HG03342 (cell line): Measurements from ENCODE around the gene NLRX1.
"Not testable (repeated sequence)": the region's sequence is repeated elsewhere in the genome, so short reads cannot be mapped to it uniquely, and the experiment has no call there.

Experiments used
- ATAC-seq: cut with Tn5 transposase; IDR thresholded peaks from one replicate; pipeline ENCODE4 v1.9.1; 2021; ENCODE audit warnings: mild to moderate bottlenecking, moderate library complexity; ENCODE audit not compliant: unreplicated experiment

The NLRX1 gene

DNA sequence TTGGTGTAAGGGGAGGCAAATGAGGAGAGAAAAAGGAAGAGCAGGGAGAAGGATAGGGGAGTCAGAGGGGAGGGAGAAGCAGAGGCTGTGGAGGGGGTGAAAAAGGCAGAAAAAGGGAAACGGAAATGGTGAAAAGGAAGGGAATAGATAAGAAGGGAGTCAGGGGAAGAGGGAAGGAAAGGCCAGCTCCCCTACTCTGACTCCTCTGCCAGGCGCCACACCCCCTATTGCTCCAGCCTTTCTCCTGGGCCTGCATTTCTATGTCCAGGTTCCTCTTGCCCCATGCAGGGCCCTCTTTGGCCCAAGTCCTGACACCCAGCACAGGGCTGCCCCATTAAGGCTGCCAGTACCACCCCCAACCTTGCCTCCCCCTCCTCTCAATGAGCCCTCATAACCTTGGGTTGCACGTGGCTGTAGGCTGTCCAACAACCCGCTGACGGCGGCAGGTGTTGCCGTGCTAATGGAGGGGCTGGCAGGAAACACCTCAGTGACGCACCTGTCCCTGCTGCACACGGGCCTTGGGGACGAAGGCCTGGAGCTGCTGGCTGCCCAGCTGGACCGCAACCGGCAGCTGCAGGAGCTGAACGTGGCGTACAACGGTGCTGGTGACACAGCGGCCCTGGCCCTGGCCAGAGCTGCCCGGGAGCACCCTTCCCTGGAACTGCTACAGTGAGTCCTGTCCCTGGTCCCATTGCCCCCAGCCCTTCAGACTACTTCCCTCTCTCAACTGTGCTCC, 13.3 kb downstream of the NLRX1 start:
- no peak for ATAC-seq

DNA sequence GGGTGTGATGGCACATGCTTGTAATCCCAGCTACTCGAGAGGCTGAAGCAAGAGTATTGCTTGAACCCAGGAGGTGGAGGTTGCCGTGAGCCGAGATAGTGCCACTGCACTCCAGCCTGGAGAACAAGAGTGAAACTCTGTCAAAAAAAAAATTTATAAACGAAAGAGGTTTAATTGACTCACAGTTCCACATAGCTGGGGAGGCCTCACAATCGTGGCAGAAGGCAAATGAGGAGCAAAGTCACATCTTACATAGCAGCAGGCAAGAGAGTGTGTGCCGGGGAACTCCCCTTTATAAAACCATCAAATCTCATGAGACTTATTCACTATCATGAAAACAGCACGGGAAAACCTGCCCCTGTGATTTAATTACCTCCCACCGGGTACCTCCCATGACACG, 15.9 kb downstream of the NLRX1 start:
- ATAC-seq, result not testable (repeated sequence)

DNA sequence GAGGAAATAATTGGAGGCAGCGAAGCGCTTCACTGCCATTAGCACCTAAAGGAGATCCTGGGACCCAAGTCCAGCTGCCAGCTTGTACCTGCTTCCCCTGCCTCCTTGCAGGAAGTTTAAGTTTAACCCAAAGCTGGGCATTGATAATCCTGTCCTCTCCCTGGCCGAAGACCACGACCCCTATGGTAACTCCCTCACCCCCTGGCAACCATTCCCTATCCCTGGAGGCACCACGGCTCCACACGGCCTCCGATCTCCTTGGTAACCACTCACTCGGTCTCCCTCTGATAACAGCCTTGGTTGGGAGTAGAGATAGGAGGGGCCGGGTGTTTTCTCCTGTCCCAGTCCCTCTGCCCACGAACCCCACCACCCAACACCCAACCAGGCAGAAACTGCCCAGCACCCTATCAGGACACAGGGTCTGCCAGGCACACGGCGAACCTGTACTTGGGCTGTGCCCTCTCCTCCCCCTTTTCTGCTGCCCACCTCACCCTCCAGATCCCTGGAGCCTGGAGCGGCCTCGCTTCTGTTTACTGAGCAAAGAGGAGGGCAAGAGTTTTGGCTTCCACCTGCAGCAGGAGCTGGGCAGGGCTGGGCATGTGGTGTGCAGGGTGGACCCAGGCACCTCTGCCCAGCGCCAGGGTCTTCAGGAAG, 17.6 kb downstream of the NLRX1 start:
- no peak for ATAC-seq

DNA sequence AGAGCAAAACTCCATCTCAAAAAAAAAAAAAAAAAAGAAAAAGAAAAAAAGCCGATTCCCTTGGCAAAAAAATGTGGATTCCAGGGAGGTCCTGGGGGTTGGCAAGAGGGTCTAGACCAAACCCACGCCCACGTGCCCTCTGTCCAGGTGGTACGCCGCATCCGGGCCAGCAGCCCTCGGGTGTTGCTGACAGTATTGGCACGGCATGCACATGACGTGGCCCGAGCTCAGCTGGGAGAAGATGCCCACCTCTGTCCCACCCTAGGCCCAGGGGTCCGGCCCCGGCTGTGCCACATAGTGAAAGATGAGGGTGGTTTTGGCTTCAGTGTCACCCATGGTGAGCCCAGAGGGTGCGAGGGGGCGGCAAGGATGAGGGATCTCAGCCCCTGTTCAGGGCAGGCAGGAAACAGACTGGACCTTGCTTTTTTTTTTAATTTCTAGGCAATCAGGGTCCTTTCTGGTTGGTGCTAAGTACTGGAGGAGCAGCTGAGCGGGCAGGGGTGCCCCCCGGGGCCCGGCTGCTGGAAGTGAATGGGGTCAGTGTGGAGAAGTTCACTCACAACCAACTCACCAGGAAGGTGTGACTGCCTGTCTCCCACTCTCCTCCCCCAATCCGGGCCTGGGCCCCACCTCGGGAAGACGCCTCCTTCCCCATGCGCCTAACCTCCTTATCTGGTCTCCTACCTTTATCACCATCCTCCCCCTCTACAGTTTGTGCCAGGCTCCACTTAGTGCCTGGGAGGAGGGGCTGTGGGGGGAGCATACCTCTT, 18.8 kb downstream of the NLRX1 start:
- ATAC-seq, result no peak

DNA sequence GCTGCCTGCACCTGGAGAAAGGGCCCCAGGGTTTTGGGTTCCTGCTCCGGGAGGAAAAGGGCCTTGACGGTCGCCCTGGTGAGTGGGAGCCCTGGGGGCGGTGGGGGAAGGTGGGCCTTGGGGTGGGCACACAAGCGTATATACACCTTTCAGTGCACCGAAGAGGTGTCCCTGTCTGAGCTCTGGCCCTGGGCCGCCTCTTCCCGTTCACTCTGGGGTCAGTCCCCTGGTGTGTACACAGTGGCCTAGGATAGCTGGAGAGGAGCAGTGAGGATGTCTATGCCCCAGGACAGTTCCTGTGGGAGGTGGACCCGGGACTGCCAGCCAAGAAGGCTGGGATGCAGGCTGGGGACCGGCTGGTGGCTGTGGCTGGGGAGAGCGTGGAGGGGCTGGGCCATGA, 19.5 kb downstream of the NLRX1 start:
- no peak for ATAC-seq

DNA sequence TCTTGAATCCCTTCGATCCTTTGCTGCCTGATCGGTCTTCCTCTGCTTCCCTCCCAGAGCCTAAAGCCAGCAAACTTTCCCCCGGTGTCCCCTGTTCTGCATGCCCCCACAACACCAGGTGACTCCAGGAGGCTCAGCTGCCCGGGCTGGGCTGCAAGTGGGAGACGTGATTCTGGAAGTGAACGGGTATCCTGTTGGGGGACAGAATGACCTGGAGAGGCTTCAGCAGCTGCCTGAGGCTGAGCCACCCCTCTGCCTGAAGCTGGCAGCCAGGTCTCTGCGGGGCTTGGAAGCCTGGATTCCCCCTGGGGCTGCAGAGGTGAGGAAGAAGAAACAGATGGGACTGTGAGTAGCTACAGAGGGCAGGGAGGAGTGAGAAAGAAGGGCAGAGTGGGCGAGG, 20.4 kb downstream of the NLRX1 start:
- no peak for ATAC-seq

- ATAC-seq, result no peak
These were observed 20.9 kb downstream of the NLRX1 start for GRCh38 chr11:119189393-119189792.

DNA sequence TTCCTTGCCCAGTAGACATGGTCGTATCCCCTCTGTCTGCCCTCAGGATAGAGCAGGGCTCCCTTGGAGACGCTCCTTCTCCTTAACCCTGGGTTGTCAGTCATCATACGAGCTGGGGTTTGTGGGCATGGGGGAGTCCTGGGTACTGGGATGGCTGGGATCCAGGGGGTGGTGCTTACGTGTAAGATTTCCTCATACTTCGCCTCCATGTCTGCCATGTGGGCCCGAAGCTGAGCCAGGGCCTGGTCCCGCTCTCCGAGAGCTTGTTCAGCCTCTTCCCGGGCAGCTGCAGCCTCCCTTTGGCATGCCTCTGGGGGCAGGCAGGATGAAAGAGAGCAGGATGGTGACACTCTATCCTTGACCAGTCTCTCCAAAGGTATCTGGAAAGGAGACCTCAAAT, 22.0 kb downstream of the NLRX1 start:
- no peak for ATAC-seq

GRCh38 chr11:119191265-119191664, 22.7 kb downstream of the NLRX1 start:
- ATAC-seq, result not testable (repeated sequence)

GRCh38 chr11:119192111-119192510, 23.6 kb downstream of the NLRX1 start:
- no peak for ATAC-seq

- no peak for ATAC-seq
These were observed 24.5 kb downstream of the NLRX1 start for GRCh38 chr11:119193001-119193400.

- no peak for ATAC-seq
These were observed 25.1 kb downstream of the NLRX1 start for GRCh38 chr11:119193626-119194025.

- no peak for ATAC-seq
These were observed 26.4 kb downstream of the NLRX1 start for GRCh38 chr11:119194811-119195440.

- ATAC-seq, result no peak
These were observed 27.2 kb downstream of the NLRX1 start for GRCh38 chr11:119195680-119196079.

DNA sequence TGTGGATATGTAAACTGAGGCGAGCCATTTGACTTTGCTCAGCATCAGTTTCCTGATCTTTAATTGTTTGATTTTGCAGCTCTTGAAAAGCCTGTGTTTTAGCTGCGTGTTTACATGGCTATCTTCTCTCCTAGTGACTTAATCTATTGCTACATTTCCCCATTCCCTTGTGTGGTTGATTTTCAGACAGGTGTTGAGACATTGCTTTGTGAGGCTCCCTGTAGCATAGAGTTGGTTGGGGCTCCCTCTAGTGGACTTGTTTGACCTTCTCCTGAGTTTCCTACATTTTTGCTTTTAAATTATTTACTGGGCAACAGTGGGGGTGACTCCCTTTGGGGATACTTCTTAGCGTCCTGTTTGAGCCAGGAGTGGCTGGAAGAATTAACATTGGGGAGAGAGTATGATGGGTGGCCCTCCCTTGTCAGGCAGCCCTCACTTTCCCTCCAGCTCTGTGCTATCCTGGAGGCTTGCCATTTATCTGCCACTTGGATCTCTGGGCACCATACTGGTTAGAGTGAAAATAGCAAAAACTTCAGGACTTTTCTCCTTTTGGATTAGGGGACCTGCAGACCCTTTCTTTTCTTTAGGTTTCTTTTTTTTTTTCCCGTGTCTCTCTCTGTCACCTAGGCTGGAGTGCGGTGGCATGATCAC, 28.4 kb downstream of the NLRX1 start:
- ATAC-seq, result peak; percentile 65

DNA sequence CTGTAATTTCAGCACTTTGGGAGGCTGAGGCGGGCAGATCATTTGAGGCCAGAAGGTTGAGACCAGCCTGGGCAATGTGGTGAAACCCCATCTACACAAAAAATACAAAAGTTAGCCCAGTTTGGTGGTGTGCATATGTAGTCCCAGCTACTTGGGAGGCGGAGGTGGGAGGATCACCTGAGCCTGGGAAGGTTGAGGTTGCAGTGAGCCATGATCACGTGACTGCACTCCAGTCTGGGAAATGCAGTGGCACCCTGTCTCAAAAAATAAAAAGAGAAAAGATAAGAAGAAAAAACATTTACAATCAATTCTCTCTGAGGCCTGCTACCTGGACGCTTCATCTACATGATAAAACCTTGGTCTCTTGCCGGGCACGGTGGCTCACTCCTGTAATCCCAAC, 30.4 kb downstream of the NLRX1 start:
- no peak for ATAC-seq

- not testable (repeated sequence) for ATAC-seq
These were observed 32.7 kb downstream of the NLRX1 start for GRCh38 chr11:119201236-119201635.

GRCh38 chr11:119202554-119202953, 34.0 kb downstream of the NLRX1 start:
- no peak for ATAC-seq

DNA sequence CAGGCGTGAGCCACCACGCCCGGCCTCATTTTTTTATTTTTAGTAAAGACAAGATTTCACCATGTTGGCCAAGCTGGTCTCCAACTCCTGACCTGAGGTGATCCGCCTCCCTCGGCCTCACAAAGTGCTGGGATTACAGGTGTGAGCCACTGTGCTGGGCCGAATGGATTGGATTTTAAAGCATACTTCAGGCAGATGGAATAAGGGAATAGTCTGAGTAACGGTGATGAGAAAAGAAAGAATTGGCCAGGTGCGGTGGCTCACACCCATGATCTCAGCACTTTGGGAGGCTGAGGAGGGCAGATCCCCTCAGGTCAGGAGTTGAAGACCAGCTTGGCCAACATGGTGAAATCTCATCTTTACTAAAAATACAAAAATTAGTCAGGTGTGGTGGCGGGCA, 35.5 kb downstream of the NLRX1 start:
- no peak for ATAC-seq

DNA sequence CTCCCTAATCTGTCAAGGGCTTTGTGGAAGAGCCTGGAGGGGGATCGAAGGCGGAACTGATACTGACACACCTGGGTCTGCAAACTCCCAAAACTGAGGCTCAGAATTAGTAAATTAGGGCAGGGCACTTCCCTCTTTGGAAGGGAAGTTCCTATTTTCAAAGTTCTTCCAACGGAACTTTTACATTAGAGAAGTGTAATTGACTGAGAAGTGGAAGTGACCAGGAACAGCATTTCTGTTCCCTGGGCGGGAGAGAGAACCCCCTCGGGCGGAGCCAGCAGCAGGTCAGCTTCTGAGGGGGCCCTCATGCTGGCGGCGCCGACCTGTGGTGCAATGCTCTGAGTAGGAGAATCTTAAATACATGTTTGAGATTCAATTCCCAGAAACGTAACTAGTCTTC, 36.6 kb downstream of the NLRX1 start:
- no peak for ATAC-seq
